CD4-positive, alpha-beta T cell treated with Interleukin-6 for 4 hours (primary cell): ENCODE data around the gene KCP.

ENCODE experiments used
- DNase-seq: peaks from one replicate; pipeline ENCODE4 v3.0.0-alpha.2; 2020; ENCODE audit warnings: mixed read lengths

The KCP gene

GRCh38 chr7:128938544-128939074 is 28.1 kb upstream of the KCP start:
- no peak for DNase-seq

- DNase-seq: peak; percentile 28
These were observed 27.4 kb upstream of the KCP start, which contains the start of gene IRF5 for GRCh38 chr7:128937647-128938543. IRF5 (plus strand) TSS chr7:128937927; CDS start chr7:128942082, 4,155 bp downstream.

- no peak for DNase-seq
These were observed 26.8 kb upstream of the KCP start for GRCh38 chr7:128937271-128937646.

DNA sequence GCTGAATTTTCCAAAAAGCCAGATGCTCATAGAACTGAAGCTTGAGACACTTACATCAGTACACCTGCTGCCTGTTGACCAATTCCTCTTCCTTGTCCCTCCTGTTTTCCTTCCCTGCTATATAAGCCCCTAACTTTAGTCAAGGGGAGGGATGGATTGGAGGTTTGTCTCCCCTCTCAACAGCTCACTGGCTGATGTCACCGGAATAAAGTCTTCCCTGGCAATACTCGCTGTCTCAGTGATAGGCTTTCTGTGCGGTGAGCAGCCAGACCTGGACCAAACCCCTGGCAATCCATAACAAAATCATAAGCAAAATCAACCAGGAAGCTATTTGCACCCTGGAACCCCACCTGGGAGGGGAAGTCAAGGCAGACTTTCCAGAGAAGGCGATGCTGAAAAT is 26.3 kb upstream of the KCP start:
- DNase-seq: no peak

DNA sequence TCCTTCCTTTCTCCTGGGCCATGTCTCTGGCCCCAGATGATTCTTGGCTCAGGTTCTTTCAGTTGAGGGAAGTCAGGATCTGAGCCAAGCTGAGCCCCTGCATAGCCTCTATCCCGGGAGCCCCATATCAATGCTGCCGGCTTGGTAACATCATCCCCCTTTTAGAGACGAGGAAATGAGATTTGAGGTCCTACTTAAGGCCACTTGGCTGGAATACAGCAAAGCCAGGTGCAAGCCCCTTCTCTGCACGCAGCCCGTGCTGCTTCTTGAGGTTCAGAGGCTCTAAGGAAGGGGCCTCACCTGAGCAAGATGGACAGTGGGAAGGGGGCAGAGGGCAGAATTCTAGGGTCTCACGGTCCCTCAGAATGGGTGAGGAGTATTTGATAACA is 24.8 kb upstream of the KCP start:
- DNase-seq: no peak

- no peak for DNase-seq
These were observed 24.1 kb upstream of the KCP start for GRCh38 chr7:128934361-128935341.

- DNase-seq: peak; percentile 60
These were observed 22.8 kb upstream of the KCP start for GRCh38 chr7:128933180-128933891.

DNA sequence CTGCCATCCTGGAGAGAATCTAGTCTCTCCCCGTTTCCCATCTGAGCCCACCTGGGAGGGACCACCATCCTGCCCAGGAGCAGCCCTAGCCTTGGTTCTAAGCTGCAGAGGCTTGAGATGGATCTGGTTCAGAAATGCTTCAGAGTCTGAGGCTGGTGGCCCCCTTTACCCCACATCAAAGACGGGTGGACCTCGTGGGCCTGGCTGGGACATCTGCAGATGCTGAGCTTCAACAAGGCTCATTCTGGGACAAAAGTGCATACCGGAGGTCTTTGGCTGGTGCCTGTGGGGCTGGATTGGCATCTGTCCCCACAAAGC is 22.3 kb upstream of the KCP start:
- DNase-seq: no peak

DNA sequence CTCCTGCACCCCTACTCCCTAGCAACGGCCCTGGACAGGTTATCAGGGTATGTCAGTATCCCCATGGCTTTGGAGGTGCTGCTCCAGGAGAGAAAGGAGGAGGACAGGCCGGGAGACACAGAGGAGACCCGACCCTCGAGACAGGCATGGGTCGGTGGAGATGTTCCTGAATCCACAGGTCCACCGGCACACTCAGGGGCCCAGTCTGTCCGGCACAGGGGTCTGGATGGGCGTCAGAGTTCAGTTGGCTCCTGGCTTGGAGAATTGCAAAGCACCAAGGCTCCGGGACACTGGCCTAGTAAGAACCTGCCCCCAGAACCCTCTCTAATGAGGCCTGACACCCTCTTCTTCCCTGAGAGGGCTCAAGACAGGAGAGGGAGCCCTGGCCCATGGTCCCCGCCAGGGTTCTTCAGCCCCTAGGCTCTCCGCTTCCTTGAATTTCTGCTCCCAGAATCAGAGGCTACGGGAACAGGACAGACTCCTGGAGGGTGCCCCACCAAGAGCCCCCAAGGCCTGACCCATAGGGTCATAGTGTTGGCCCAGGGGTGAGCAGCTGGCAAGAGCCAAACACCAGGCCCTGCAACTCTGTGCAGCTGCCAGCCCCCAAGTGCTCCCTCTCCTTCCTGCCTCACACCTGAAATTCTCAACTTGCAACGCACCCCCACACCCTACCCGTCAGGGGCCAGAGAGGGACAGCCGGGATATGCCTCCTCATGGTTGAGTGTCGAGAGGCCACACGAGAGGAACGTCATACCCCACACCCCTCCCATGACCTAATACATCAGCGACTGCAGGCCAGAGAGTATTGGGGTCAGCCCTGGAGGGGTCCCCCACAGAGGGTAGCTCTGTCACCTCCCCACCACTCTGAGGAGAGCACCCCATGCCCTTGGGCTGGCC is 21.7 kb upstream of the KCP start:
- DNase-seq: no peak

GRCh38 chr7:128931190-128931798 is 20.8 kb upstream of the KCP start:
- no peak for DNase-seq

- no peak for DNase-seq
These were observed 18.6 kb upstream of the KCP start for GRCh38 chr7:128928882-128929788.

- DNase-seq: no peak
These were observed 17.8 kb upstream of the KCP start for GRCh38 chr7:128928159-128928813.

DNA sequence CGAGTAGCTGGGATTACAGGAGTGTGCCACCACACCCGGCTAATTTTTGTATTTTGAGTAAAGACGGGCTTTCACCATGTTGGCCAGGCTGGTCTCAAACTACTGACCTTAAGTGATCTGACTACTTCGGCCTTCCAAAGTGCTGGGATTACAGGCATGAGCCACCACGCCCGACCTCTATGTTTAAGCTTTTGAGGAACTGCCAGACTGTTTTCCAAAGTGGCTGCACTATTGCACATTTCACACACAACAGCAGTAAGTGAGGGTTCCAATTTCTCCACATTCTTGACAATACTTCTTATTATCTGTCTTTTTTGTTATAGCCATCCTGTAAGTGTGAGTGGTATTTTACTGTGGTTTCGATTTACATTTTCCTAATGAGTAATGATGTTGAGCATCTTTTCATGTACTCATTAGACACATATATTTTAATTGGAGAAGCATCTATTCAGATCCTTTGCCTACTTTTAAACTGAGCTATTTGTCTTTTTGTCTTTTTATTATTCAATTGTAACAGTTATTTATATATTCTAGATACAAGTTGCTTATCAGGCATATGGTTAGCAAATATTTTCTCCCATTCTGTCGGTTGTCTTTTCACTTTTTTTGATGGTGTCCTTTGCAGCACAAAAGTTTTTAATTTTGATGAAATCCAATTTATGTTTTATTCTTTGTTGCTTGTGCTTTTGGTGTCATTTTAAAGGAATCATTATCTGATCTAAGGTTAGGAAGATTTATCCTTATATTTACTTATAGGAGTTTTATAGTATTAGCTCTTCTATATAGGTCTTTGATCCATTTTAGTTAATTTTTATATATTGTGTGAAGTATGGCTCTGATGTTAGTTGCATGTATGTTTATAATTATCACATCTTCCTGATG is 14.4 kb upstream of the KCP start:
- no peak for DNase-seq

DNA sequence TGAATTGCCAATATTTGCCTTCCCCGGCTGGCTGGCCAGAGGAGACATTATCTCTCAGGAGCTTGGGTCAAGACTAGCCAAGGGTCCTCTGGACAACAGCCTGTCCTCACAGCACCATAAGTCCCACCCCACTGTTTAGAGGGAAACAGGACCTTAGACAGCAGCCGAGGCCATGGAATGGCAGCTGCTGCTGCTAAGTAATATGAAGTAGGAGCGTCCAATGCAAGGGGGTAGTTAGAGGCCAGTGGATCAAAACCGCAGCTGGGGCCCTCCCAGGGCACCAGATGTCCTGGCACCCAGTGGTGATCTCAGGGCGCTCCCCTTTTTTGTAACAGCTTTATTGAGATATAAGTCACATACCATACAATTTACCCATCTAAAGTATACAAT is 12.9 kb upstream of the KCP start:
- no peak for DNase-seq

GRCh38 chr7:128922496-128923410 is 12.2 kb upstream of the KCP start:
- no peak for DNase-seq

- no peak for DNase-seq
These were observed 11.4 kb upstream of the KCP start for GRCh38 chr7:128921866-128922440.
